GM19468 (cell line): ENCODE measurements around the gene SRPK1.
"Not testable (repeated sequence)": the region's sequence is repeated elsewhere in the genome, so short reads cannot be mapped to it uniquely, and the experiment has no call there.

Experiments used
- ATAC-seq: cut with Tn5 transposase; IDR thresholded peaks from one replicate; pipeline ENCODE4 v1.9.1; 2021; ENCODE audit warnings: mild to moderate bottlenecking, moderate library complexity, moderate number of reproducible peaks; ENCODE audit not compliant: unreplicated experiment; ENCODE audit errors: extremely low read depth

Gene SRPK1

DNA sequence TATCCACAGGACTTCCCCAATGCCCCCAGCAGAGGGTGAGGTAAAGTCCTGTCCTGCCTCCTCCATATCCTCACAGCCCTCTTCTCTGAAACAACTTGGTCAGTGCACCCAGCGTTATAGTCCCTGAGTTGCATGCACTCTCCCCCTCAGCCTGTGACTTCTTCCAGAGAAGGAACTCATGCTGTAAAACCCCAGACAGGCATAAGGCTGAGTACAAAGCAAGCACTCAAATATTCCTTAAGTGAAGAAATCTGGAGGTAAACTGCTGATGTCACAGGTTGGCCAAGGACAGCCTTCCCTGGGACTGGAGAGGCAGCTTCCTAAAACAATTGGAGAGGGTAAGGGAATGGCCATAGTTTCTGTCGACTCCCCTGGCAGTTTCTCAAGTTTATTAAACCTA lies 12.9 kb upstream of the SRPK1 start:
- ATAC-seq: no peak

DNA sequence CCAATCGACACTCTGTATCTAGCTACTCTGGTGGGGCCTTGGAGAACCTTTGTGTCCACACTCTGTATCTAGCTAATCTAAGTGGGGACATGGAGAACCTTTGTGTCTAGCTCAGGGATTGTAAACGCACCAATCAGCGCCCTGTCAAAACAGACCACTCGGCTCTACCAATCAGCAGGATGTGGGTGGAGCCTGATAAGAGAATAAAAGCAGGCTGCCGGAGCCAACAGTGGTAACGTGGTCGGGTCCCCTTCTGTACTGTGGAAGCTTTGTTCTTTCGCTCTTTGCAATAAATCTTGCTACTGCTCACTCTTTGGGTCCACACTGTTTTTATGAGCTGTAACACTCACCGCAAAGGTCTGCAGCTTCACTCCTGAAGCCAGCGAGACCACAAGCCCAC lies 11.0 kb upstream of the SRPK1 start:
- ATAC-seq: not testable (repeated sequence)

DNA sequence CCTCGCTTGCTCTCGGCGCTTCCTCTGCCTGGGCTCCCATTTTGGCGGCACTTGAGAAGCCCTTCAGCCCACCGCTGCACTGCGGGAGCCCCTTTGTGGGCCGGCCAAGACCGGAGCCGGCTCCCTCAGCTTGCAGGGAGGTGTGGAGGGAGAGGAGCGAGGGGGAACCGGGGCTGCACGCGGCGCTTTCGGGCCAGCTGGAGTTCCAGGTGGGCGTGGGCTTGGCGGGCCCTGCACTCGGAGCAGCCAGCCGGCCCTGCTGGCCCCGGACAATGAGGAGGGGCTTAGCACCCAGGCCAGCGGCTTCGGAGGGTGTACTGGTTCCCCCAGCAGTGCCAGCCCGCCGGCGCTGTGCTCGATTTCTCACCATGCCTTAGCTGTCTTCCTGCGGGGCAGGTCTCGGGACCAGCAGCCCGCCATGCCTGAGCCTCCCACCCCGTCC lies 10.2 kb upstream of the SRPK1 start:
- ATAC-seq: no peak

DNA sequence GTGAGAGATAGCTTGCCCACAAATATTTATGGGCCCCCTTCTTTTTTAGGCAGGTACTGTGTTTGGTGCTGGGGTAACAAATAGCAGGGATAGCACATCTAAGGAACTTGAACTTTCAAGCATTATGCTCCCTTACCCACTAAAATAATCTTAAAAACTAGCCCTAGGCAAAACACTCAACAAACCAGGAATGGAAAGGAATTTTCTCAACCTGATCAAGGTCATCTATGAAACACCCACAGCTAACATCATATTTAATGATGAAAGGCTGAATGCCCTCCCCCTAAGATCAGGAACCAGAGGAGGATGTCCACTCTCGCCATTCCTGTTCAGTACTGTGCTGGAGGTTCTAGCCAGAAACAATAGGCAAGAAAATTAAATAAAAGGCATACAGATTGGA lies 8.7 kb upstream of the SRPK1 start:
- no peak for ATAC-seq

DNA sequence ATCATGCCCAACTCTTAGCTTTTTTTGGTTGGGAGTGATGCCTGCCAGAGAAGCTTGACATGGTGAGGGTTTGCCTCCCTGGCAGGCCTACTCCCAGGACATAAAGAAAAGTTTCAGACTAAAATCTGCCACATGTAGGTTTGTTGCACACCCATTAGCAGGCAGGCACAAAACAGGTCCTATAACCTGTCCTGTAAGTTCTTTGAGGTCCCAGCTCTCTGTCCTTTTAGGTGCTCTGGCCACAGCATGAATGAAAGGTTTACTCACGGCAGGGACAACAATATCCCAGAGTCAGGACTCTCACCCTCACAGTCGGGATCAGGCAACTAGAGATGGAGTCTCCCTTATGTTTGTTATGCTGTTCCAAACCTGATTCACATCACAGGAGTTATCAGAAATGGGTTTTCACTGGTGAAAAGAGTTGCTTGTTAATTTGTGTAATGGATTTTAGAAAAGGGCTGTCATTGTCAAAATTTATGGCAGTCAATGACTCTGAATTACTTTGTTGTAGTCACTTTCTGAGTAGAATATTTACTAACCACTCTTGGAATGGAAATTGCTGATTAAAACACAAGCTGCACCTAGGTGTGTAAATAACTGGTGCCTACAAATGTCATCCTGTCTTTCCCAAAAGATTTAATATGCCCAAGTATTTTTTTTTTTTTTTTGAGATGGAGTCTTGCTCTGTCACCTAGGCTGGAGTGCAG lies 5.8 kb upstream of the SRPK1 start:
- no peak for ATAC-seq

DNA sequence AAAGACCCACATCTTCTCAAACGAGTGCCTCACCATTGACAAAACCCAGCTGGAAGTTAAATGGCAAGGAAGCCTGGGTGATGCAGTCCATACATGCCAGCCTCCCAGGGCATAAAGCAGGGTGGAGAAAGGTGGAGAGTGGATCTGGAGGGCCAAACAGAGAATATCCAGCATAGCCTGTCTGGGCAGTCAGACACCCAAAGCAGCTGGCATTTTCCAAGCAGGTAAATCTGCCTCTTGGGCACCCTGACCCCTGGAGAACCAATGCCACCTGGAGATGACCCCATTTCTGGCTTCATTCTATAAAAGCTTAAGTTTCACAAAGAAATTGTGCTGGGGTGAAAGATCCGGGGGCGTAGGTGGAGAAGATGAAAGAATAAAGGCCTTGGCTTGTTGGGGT lies 5.1 kb upstream of the SRPK1 start:
- no peak for ATAC-seq

DNA sequence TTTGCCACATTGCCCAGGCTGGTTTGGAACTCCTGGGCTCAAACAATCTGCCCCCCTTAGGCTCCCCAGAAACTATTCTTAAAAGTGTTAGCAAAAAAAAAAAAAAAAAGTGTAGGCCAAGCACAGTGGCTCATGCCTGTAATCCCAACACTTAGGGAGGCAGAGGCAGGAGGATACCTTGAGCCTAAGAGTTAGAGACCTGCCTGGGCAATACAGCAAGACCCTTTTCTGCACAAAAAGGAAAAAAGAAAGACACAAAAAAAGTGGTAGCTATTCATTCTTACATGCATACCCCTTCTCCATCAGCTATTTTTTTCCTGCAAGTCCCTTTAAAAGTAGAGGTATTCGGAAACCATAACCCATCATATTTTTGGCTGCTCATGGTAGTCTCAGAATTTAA lies 3.2 kb upstream of the SRPK1 start:
- ATAC-seq: no peak

DNA sequence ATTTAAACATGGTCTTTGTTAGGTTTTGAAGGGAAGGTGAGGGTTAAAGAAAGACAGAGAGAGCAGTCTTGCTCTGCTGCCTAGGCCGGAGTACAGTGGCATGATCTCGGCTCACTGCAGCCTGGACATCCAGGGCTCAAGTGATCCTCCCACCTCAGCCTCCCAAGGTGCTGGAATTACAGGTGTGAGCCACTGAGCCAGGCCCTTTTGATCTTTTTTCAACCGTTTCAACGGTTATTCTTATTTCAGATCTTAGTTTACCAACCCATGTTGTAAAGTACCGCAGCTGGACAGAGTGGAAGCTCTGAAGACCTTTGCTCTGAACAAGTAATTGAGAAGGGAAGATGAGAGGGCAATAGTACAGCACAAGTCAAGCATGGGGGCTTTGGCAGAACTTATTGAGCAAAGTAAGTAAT lies 1.2 kb upstream of the SRPK1 start:
- ATAC-seq: no peak

DNA sequence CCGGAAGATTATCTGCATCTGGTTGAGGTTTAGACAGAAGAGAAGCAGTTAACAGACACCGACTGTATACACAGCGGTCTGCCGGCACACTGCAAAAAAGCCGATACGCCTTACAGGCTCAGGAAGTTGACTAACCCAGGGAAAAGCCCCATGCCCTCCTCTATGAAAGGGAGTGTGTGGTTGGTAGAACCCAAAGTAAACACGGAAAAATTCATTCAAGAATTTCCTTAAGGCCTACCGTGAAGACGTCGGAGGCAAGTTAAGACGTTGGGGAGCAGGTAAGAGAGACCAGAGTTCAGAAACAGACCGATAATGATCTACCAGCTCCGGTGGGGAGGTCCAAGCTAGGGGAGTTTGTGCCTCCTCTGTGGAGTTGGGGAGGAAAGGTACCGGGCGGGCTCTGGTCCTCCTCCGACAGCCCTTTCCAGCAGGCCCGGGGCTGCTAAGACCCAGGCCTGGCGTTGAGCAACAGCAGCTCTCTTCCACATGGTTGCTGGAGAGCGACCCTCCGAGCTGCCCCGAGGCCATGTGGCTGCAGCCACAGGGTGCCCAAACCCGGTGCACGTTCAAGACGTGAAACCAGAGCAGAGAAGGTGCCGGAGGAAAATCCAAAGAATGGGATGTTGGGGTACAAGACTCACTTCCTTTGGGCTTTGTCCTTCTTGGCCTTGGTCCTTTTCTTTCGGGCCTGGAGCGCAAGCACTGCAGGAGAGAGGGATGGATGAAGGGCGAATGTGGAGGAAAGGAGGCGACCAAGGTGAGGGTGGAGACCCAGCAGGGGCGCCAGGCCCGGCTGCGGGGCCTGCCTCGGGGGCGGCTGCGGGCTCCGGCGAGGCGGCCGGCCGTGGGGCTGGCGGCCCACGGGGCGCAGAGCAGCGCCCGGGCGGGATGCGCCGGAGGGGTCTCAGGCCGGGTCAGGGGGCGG lies 809 bp downstream of the SRPK1 start:
- ATAC-seq: no peak

DNA sequence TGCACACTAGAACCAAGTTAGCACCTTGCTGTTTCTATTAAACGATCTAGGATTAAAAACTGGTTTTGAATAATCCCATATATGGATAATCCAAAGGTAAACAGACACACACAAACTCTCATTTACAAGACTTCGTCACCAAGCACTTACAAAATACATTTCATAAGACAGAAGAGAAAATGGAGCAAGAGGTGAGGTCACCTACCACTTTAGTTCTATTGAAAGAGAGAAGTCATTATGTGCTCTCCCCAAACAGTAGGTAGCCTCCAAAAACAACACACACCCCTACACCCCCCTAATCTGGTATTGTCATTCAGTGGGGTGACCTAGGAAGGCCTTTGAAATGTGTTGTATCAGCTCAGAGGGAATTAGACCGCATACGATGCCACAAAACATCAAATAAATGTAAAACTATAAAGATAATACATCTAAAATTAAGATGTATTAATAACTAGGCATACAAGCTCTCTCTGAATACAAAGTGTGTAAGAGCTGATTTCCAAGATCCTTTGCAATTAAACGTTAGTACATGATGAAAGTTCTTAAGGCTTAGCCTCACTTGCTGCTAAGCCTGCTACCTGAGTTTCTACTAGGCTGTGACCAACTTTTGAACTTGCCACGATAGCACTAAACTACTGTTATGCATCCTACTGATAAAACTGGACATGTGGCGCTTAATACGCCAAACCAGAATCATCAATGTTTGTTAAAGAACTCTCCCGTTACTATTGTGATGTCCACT lies 1.6 kb downstream of the SRPK1 start:
- ATAC-seq: no peak

DNA sequence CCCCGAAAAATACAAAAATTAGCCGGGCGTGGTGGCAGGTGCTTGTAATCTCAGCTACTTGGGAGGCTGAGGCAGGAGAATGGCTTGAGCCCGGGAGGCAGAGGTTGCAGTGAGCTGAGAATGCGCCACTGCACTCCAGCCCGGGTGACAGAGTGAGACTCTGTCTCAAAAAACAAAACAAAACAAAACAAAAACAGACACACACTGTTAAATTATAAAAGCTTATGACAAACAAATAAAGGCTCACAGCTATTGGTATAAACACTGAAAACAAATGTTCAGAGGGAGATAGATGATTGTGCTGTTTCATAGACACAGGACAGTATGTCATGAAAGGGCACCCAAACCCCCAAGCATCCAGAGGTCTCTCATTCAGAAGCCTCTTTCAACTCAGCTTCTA lies 4.0 kb downstream of the SRPK1 start:
- ATAC-seq: not testable (repeated sequence)

DNA sequence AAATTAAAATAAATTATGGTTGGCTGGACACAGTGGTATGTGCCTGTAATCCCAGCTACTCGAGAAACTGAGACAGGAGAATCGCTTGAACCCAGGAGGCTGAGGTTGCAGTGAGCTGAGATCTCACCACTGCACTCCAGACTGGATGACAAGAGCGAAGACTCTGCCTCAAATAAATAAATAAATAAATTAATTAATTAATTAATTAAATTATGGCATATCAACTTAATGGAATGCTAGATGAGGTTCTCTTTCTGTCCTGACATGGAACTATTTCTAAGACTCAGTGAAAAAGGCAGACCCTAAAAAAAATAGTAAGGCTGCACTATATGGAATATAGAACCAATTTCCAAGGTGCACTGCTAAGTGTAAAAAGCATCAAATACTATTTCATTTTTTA lies 4.8 kb downstream of the SRPK1 start:
- ATAC-seq: no peak

DNA sequence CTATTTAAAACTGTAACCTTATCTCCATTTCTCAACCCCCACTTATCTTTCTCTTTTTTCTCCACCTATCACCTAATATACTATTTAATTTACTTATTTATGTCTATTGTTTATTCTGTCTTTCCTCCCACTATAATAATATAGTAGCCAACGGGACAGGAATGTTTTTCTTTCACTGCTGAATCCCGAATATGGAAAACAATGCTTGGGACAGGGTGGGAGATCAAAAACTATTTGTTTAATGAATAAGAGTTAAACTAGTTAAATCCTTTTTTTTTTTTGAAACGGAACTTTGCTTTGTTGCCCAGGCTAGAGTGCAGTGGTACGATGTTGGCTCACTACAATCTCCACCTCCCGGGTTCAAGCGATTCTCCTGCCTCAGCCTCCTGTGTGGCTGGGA lies 6.4 kb downstream of the SRPK1 start:
- ATAC-seq: no peak

DNA sequence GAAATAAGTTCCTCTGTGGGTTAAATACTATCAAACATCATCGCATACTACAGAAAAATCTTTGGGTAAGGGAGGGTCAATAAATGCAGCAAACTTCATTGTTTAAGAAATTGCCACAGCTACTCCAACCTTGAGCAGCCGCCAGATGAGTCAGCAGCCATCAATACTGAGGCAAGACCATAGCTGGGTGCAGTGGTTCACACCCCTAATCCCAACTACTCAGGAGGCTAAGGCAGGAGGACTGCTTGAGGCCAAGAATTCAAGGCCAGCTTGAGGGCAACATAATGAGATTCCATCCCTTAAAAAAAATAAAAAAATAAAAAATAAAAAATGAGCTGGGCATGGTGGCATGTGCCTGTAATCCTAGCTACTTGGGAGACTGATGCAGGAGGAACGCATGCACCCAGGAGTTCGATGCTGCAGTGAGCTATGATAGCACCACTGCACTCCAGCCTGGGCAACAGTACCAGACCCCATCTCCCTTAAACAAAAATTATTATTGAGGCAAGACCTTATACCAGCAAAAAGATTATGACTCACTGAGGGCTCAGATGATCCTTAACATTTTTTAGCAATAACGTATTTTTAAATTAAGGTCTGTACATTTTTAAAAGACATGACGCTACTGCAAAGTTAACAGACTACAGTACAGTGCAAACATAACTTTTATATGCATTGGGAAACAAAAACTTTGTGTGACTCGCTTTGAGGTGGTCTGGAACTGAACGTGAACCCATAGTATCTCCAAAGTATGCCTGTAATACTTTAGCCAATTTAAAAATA lies 8.8 kb downstream of the SRPK1 start:
- no peak for ATAC-seq

DNA sequence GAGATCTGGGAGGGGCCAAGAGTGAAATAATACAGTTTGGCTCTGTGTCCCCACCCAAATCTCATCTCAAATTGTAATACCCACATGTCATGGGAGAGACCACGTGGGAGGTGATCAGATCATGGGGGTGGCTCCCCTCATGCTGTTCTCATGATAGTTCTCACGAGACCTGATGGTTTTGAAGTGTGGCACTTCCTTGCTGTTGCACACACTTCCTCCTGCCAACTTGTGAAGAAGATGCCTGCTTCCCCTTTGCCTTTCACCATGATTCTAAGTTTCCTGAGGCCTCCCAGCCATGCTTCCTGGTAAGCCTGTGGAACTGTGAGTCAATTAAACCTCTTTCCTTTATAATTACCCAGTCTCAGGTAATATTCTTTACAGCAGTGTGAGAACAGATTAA lies 11.3 kb downstream of the SRPK1 start:
- not testable (repeated sequence) for ATAC-seq

DNA sequence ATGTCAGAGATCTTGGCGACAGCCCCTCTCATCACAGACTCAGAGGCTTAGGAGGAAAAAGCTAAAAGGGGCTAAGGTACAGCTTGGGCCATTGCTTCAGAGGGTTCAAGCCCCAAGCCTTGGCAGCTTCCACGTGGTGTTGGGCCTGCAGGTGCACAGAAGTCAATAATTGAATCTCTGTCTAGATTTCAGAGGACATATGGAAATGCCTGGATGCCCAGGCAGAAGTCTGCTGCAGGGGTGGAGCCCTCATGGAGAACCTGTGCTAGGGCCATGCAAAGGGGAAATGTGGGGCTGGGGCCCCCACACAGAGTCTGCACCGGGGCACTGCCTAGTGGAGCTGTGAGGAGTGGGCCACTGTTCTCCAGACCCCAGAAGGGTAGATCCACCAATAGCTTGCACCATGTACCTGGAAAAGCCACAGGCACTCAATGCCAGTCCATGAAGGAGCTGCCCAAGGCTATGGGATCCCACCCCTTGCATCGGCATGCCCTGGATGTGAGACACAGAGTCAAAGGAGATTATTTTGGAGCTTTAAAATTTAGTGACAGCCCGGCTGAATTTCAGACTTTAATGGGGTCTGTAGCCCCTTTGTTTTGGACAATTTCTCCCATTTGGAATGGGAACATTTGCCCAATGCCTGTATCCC lies 12.0 kb downstream of the SRPK1 start:
- not testable (repeated sequence) for ATAC-seq

DNA sequence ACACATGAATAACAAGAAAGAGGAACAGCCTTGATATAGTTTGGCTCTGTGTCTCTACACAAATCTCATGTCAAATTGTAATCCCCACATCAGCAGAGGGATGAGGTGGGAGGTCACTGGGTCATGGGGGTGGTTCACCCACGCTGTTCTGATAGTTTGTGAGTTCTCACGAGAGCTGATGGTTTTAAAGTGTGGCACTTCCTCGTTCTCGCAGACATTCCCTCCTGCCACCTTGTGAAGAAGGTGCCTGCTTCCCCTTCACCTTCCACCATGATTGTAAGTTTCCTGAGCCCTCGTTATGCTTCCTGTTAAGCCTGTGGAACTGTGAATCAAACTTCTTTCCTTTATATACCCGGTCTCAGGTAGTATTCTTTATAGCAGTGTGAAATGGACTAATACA lies 13.1 kb downstream of the SRPK1 start:
- no peak for ATAC-seq

DNA sequence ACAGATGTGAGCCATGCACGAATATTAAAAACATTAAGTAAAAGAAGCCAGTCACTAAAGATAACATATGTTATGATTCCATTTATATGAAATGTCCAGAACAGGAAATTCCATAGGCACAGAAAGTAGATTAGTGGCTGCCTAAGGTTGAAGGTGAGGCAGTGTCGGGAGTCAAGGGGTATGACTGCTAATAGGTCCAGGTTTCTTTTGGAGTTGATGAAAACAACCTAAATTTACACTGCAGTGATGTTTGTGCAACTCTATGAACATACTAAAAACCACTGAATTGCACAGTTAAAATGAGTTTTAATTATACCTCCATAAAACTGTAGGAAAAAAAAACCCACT lies 14.4 kb downstream of the SRPK1 start:
- ATAC-seq: no peak

DNA sequence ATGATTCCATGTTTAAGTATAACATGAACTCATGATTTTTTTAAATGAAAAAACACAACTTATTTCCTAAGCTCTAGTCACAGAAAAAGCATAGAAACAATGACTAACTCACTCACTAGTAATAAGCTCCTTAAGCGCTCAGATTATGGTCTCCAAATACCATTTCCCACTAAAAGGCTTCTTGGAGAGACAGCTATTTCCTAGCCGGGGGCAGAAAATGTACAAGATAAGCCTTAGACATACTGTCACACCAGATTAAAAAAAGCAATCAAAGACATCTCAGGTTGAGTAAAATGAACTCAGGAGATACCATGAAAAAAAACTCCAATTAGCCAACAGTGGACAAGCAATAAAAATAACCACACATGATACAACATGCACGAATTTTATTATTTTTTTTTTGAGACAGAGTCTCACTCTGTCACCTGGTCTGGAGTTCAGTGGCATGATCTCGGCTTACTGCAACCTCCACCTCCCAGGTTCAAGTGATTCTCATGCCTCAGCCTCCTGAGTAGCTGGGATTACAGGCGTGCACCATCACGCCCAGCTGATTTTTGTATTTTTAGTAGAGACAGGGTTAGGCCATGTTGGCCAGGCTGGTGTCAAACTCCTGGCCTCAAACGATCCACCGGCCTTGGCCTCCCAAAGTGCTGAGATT lies 14.9 kb downstream of the SRPK1 start:
- ATAC-seq: no peak
